Fibroblast of lung (primary cell): ENCODE data around the gene PITX2. TPM values are rescaled to one million over a fixed set of nuclear protein-coding genes. Genes with fewer than 3 reads are reported as not detected.

ENCODE experiments used
- polyA plus RNA-seq, 2 donors: library from polyadenylated mRNA; depleted of rRNA in 1 of 2; stranded (reverse) in 1 of 2; unstranded in 1 of 2; fragments of >200 nt; gene quantifications; 2 replicates each; pipeline ENCODE4 v1.2.1, GENCODE V29; 2011 to 2012; ENCODE audit warnings: missing spikeins in 1 of 2
- total RNA-seq: library from RNA; depleted of rRNA; stranded (reverse); fragments of >200 nt; gene quantifications from 2 replicates; pipeline ENCODE4 v1.2.1, GENCODE V29; 2014

PITX2 gene
- total and polyA plus RNA-seq, 2 donors (not counting 1 experiment from before 2014, with no cell fraction given) = 0.33 to 0.40 TPM

Other genes with a start within 250 kb of the PITX2 start
- gene ENPEP, start 146.9 kb downstream of the PITX2 start, total RNA-seq = 0.51 TPM in 1 of 2 replicates, not detected in the other
- gene ENPEP, start 146.9 kb downstream of the PITX2 start, polyA plus RNA-seq = 0.08 and 0.28 TPM in 2 replicates